ENCODE data around the gene CNEP1R1.

Gene CNEP1R1, protein sequence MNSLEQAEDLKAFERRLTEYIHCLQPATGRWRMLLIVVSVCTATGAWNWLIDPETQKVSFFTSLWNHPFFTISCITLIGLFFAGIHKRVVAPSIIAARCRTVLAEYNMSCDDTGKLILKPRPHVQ

DNA sequence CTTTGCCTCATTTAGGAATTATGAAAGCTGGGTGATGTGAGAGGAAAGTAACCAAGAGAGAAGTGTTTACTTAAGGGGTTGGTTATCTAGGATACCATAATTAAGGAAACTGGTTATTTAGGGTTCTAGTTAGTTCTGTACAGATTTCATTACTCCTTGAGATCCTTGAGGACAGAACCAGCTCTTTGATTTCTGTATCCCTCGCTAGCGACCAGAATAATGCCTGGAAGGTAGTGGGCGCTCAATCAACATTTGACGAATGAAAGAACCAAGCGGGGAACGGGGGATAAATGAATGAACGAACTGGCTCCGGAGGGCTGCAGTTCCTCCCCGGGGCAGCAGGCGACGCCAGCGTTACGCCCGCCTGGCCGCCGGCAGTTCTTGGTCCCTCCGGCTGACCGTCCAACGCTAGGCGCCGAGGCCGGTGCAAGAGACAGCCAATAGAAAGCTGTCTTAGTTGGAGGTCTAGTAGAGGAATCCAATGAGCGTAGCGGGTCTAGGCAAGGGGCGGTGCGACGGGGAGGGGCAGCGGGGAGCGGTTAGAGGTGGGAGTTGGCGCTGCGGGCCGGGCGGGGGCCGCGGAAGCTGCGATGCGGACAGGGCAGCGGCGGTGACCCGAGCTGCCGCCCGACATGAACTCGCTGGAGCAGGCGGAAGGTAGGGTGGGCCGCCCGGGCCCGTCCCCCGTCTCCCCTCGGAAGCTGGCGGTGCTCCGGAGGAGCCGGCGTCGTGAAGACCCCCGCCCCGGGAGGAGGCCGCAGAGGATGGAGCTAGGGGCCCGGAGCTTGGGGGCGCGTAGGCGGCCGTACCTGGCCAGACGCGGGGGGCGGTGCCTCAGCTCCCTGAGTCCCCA lies at the start of gene CNEP1R1:
Gene CNEP1R1 (plus strand): TSS at position 542 of the 853 bp plus-strand sequence. CDS start 91 bp downstream, at position 633.
- Histone ChIP-seq H3K9me3 (ENCODE audit: control insufficient read depth, low read depth, low read length) (no peaks in the 10 kb centered on the region), H3K27ac (ENCODE audit: low read length) (no peak within 1 kb of the TSS), H3K4me3 (ENCODE audit: low read length) (peak within 1 kb of the TSS; percentile 85), H3K9ac (ENCODE audit: low read length) (peak within 1 kb of the TSS; percentile 48), H3K36me3 (ENCODE audit: control insufficient read depth, low read depth, low read length) (peaks cover 14% of the 10 kb centered on the region), H3K4me1 (ENCODE audit: control insufficient read depth, low read depth, low read length) (peaks cover 19% of the 10 kb centered on the region), H3K27me3 (ENCODE audit: control insufficient read depth, insufficient read depth, low read length) (no peaks in the 10 kb centered on the region)

DNA sequence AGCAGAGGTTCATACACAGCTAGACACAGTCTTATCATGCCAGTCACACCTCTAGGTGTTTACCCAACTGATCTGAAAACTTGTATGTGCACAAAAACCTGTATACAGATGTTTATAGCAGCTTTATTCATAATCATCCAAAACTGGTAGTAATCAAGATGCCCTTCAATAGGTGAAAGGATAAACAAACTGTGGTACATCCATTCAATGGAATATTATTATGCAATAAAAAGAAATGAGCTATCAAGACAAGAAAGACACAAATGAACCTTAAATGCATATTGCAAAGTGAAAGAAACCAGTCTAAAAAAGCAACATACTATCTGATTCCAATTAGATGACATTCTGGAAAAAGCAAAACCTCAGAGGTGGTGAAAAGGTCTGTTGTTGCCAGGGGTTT lies 47.6 kb upstream of the CNEP1R1 start:
- Histone ChIP-seq H3K36me3 (ENCODE audit: control insufficient read depth, low read depth, low read length) (no peaks in the 10 kb centered on the region), H3K27me3 (ENCODE audit: control insufficient read depth, insufficient read depth, low read length) (no peaks in the 10 kb centered on the region), H3K4me3 (ENCODE audit: low read length) (no peak overlapping the region), H3K4me1 (ENCODE audit: control insufficient read depth, low read depth, low read length) (no peaks in the 10 kb centered on the region), H3K9ac (ENCODE audit: low read length) (no peak overlapping the region), H3K27ac (ENCODE audit: low read length) (no peak overlapping the region), H3K9me3 (ENCODE audit: control insufficient read depth, low read depth, low read length) (no peaks in the 10 kb centered on the region)

DNA sequence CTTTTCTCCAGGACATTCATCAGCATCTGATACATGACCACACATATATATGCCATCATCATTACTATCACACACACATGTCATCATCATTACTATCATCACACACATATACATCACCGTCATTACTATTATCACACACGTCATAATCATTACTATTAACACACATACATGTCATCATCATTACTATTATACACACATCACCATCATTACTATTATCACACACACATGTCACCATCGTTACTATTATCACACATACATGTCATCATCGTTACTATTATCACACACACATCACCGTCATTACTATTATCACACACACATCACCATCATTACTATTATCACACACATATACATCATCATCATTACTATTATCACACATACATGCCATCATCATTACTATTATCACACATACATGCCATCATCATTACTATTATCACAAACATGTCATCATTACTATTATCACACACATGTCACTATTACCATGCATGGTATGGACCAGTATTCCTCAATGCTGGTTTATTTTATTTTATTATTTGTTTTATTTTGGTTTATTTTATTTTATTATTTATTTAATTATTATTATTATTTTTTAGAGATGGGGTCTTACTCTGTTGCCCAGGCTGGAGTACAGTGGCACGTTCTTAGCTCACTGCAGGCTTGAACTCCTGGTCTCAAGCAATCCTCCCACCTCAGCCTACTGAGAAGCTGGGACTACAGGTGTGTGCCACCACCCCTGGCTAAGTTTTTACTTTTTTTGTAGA lies 46.3 kb upstream of the CNEP1R1 start:
- Histone ChIP-seq H3K27me3 (ENCODE audit: control insufficient read depth, insufficient read depth, low read length) (no peaks in the 10 kb centered on the region), H3K4me3 (ENCODE audit: low read length) (no peak overlapping the region), H3K9me3 (ENCODE audit: control insufficient read depth, low read depth, low read length) (no peaks in the 10 kb centered on the region), H3K36me3 (ENCODE audit: control insufficient read depth, low read depth, low read length) (no peaks in the 10 kb centered on the region), H3K27ac (ENCODE audit: low read length) (no peak overlapping the region), H3K9ac (ENCODE audit: low read length) (no peak overlapping the region), H3K4me1 (ENCODE audit: control insufficient read depth, low read depth, low read length) (no peaks in the 10 kb centered on the region)

DNA sequence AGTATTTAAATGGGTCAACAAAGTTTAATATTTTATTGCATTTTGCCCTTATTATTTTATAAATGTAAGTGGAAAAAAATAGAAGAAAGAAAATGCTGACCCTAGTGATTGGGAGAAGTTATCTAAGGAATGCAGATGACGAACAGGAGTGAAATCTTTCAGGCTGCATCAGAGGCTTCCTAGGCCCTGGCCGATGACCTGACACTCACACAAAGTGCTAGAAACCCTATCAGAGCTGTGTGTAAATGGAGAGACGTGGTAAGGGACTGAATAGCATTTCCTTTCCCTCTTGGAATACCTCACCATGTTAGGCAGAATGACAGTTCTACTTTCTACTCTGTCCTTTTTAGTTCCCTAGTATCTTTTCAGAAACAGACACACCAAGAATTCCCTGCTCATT lies 44.9 kb upstream of the CNEP1R1 start:
- Histone ChIP-seq H3K9me3 (ENCODE audit: control insufficient read depth, low read depth, low read length) (no peaks in the 10 kb centered on the region), H3K27me3 (ENCODE audit: control insufficient read depth, insufficient read depth, low read length) (no peaks in the 10 kb centered on the region), H3K9ac (ENCODE audit: low read length) (no peak overlapping the region), H3K36me3 (ENCODE audit: control insufficient read depth, low read depth, low read length) (no peaks in the 10 kb centered on the region), H3K27ac (ENCODE audit: low read length) (no peak overlapping the region), H3K4me3 (ENCODE audit: low read length) (no peak overlapping the region), H3K4me1 (ENCODE audit: control insufficient read depth, low read depth, low read length) (no peaks in the 10 kb centered on the region)

DNA sequence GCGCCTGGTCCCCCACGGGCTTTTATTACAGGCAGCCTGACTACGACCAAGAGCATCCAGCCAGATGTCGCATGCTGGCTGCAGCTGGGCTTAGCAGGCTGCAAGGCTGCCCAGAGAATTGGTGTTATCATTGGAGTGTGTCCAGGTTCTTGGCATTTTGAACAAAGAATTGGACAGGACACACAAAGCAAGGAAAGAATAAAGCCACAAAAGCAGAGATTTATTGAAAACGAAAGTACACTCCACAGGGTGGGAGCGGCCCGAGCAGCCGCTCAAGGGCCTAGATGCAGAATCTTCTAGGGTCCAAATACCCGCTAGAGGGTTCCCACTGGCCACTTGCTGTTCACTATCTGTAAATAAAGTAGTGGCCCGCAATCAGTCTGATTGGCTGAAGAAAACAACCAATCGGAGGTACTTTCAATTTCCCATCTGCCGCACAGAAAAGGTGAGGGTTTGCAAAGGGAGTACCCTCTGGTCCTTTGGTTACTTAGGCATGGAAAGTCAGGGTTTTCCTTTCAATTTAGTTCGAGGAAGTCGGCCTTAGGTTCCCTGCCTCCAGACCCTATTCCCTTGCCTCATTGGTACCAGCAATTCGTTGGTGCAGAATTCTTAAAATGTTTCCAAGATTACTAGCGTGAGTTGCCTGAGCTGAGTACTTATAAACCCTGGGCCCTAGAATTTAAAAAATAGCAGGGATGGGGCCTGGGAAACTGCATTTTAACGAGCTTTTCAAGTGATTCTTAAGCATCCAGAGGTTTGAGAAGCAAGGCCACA lies 38.5 kb upstream of the CNEP1R1 start:
- H3K4me1 ChIP-seq (ENCODE audit: control insufficient read depth, low read depth, low read length): no peaks in the 10 kb centered on the region
- H3K27ac ChIP-seq (ENCODE audit: low read length): no peak overlapping the region
- no peaks in the 10 kb centered on the region for H3K36me3 ChIP-seq (ENCODE audit: control insufficient read depth, low read depth, low read length)
- H3K27me3 ChIP-seq (ENCODE audit: control insufficient read depth, insufficient read depth, low read length): no peaks in the 10 kb centered on the region
- H3K4me3 ChIP-seq (ENCODE audit: low read length): no peak overlapping the region
- no peak overlapping the region for H3K9ac ChIP-seq (ENCODE audit: low read length)
- no peaks in the 10 kb centered on the region for H3K9me3 ChIP-seq (ENCODE audit: control insufficient read depth, low read depth, low read length)

DNA sequence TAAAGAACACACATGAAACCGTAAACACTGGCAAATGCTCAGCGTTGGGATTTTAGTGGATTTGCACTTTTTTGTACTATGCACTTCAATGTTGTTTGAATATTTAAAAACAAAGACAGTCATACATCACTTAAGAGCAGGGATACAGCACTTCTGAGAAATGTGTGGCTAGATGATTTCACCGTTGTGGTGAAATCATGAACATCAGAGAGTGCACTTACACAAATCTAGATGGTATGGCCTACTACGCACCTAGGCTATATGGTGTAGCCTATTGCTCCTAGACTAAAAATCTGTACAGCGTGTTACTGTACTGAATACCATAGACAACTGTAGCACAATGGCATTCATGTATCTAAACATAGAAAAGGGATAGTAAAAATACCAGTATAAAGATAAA lies 37.6 kb upstream of the CNEP1R1 start:
- Histone ChIP-seq H3K27ac (ENCODE audit: low read length) (no peak overlapping the region), H3K36me3 (ENCODE audit: control insufficient read depth, low read depth, low read length) (no peaks in the 10 kb centered on the region), H3K27me3 (ENCODE audit: control insufficient read depth, insufficient read depth, low read length) (no peaks in the 10 kb centered on the region), H3K4me1 (ENCODE audit: control insufficient read depth, low read depth, low read length) (no peaks in the 10 kb centered on the region), H3K9ac (ENCODE audit: low read length) (no peak overlapping the region), H3K9me3 (ENCODE audit: control insufficient read depth, low read depth, low read length) (no peaks in the 10 kb centered on the region), H3K4me3 (ENCODE audit: low read length) (no peak overlapping the region)

DNA sequence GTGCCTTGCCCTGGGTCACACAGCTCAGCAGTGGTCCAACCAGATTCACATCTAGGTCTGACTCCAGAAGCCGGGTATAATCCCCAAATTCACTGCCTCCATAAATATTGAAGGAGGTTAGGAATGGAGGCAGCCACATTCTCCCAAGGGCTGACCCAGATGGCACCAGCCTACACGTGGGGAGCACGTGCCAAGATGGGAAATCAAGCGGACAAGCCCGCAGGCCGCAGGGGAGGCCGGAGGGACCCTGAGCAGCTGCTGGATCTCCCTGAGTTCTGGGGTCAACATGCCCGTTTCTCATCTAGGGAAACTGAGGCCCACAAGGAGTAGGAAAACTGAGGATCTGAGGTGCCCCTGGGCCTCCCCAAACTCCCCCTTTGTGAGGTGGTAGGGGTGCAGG lies 32.2 kb upstream of the CNEP1R1 start:
- H3K9ac ChIP-seq (ENCODE audit: low read length): no peak overlapping the region
- no peak overlapping the region for H3K27ac ChIP-seq (ENCODE audit: low read length)
- no peaks in the 10 kb centered on the region for H3K27me3 ChIP-seq (ENCODE audit: control insufficient read depth, insufficient read depth, low read length)
- H3K36me3 ChIP-seq (ENCODE audit: control insufficient read depth, low read depth, low read length): no peaks in the 10 kb centered on the region
- H3K4me1 ChIP-seq (ENCODE audit: control insufficient read depth, low read depth, low read length): no peaks in the 10 kb centered on the region
- H3K9me3 ChIP-seq (ENCODE audit: control insufficient read depth, low read depth, low read length): no peaks in the 10 kb centered on the region
- no peak overlapping the region for H3K4me3 ChIP-seq (ENCODE audit: low read length)

DNA sequence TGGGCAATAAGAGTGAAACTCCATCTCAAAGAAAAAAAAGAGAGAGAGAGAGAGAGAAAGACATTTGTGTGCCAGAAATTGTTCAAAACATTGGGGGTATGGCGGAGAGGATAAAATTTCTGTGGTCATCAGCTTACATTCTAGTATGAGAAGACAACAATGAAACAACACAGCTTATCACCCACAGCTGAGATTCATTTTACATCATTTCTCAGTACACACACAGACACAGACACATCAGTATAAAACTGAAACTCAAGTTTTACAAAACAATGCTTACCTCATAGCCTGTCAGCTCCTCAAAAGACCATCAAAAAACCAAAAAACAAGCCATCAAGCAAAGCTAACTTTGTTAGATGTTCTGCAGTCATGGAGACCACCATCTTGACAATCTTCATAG lies 31.4 kb upstream of the CNEP1R1 start:
- Histone ChIP-seq H3K27ac (ENCODE audit: low read length) (no peak overlapping the region), H3K4me1 (ENCODE audit: control insufficient read depth, low read depth, low read length) (no peaks in the 10 kb centered on the region), H3K9me3 (ENCODE audit: control insufficient read depth, low read depth, low read length) (no peaks in the 10 kb centered on the region), H3K27me3 (ENCODE audit: control insufficient read depth, insufficient read depth, low read length) (no peaks in the 10 kb centered on the region), H3K4me3 (ENCODE audit: low read length) (no peak overlapping the region), H3K36me3 (ENCODE audit: control insufficient read depth, low read depth, low read length) (no peaks in the 10 kb centered on the region), H3K9ac (ENCODE audit: low read length) (no peak overlapping the region)

DNA sequence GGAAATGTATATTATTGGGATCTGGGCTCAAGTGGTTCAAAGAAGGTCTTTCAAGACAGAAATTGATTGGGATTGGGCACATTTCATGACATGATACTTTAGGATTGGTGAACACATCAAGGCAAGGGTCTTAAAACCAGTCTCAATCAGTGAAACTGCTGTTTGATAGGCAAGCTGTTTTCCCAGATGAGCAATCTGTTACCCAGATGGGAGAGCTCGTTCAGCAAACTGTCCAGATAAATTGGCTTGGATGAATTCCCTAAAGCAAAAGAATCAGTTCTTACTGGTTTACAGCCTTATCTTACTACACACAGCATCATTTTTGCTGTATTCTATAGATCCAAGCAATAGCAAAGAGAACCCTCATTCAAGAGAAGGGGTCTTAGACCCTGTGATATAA lies 31.0 kb upstream of the CNEP1R1 start:
- no peak overlapping the region for H3K27ac ChIP-seq (ENCODE audit: low read length)
- no peaks in the 10 kb centered on the region for H3K36me3 ChIP-seq (ENCODE audit: control insufficient read depth, low read depth, low read length)
- H3K27me3 ChIP-seq (ENCODE audit: control insufficient read depth, insufficient read depth, low read length): no peaks in the 10 kb centered on the region
- H3K9me3 ChIP-seq (ENCODE audit: control insufficient read depth, low read depth, low read length): no peaks in the 10 kb centered on the region
- H3K4me1 ChIP-seq (ENCODE audit: control insufficient read depth, low read depth, low read length): no peaks in the 10 kb centered on the region
- no peak overlapping the region for H3K9ac ChIP-seq (ENCODE audit: low read length)
- no peak overlapping the region for H3K4me3 ChIP-seq (ENCODE audit: low read length)

DNA sequence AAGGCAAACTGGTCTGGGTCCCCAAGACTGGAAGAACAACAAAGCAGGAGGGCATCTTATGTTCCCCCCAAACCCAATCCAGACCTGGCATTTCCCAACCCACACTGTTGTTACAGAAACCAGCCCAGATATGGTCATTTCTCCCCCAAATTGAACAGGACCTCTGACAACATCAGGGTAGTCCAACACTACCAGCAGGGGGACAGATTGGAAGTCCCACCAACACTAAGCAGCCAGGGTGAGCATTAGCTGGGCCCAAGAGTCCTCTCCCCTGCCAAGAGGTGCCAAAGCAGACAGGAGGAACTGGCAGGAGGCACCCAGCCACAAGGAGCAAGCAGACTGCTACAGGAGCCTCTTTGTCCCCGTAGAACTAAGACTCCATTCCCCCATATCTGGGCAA lies 29.3 kb upstream of the CNEP1R1 start:
- no peak overlapping the region for H3K9ac ChIP-seq (ENCODE audit: low read length)
- no peak overlapping the region for H3K4me3 ChIP-seq (ENCODE audit: low read length)
- no peaks in the 10 kb centered on the region for H3K36me3 ChIP-seq (ENCODE audit: control insufficient read depth, low read depth, low read length)
- H3K9me3 ChIP-seq (ENCODE audit: control insufficient read depth, low read depth, low read length): no peaks in the 10 kb centered on the region
- H3K4me1 ChIP-seq (ENCODE audit: control insufficient read depth, low read depth, low read length): no peaks in the 10 kb centered on the region
- no peaks in the 10 kb centered on the region for H3K27me3 ChIP-seq (ENCODE audit: control insufficient read depth, insufficient read depth, low read length)
- no peak overlapping the region for H3K27ac ChIP-seq (ENCODE audit: low read length)

DNA sequence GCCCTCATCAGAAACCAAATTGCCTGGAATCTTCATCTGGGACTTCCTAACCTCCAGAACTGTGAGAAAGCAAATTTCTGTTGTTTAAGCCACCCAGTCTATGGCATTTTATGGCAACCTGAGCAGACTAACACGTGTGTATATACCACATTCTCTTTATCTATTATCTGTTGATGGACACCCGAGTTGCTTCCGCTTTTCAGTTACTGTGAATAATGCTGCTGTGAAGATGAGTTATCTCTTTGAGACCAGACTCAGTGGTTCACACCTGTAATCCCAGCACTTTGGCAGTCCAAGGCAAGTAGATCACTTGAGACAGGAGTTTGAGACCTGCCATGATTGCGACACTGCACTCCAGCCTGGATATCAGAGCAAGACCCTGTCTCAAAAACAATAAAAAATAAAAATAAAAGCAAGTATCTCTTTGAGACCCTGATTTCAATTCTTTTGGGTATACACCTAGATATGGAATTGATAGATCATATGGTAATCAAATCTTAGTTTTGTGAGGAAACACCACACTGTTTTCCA lies 27.2 kb upstream of the CNEP1R1 start:
- no peak overlapping the region for H3K4me3 ChIP-seq (ENCODE audit: low read length)
- H3K9ac ChIP-seq (ENCODE audit: low read length): no peak overlapping the region
- no peak overlapping the region for H3K27ac ChIP-seq (ENCODE audit: low read length)
- H3K9me3 ChIP-seq (ENCODE audit: control insufficient read depth, low read depth, low read length): no peaks in the 10 kb centered on the region
- no peaks in the 10 kb centered on the region for H3K36me3 ChIP-seq (ENCODE audit: control insufficient read depth, low read depth, low read length)
- H3K4me1 ChIP-seq (ENCODE audit: control insufficient read depth, low read depth, low read length): no peaks in the 10 kb centered on the region
- H3K27me3 ChIP-seq (ENCODE audit: control insufficient read depth, insufficient read depth, low read length): no peaks in the 10 kb centered on the region
